Measurements from ENCODE around the gene MFSD11.
"Not testable (repeated sequence)": the region's sequence is repeated elsewhere in the genome, so short reads cannot be mapped to it uniquely, and the experiment has no call there.

The MFSD11 gene

DNA sequence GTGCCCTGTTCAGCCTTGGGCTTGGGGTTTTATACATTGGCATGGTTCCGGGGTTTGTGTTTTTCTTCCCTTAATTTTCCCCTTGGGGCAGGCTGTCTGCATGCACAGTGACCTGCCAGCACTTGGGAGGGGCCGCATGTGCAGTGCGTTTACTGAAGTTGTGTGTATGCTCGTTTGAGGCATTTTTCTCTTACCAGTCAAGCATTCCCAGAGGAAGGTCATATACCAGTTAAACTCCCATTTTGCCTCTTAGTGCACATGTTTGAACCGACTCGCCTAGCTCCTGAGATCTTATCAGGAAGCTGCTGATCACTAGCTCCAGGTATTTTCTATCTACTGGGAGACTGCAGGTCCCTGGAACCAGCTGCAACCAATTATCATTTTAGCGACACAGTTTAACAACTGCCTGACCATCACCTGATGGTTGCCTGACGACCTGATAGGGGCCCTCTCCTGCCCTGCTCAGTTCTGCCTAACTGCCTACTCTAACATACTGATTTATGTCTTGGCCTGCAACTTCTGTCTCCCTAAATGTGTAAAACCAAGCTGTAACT is 51.4 kb downstream of the MFSD11 start:
- Mint-ChIP-seq H3K36me3 (peaks cover 16% of the 10 kb centered on the region), H3K27me3 (no peaks in the 10 kb centered on the region), H3K27ac (no peak overlapping the region), H3K4me3 (no peak overlapping the region), H3K9me3 (peaks cover 5% of the 10 kb centered on the region), H3K4me1 (peaks cover 11% of the 10 kb centered on the region)
- ATAC-seq = no peak

DNA sequence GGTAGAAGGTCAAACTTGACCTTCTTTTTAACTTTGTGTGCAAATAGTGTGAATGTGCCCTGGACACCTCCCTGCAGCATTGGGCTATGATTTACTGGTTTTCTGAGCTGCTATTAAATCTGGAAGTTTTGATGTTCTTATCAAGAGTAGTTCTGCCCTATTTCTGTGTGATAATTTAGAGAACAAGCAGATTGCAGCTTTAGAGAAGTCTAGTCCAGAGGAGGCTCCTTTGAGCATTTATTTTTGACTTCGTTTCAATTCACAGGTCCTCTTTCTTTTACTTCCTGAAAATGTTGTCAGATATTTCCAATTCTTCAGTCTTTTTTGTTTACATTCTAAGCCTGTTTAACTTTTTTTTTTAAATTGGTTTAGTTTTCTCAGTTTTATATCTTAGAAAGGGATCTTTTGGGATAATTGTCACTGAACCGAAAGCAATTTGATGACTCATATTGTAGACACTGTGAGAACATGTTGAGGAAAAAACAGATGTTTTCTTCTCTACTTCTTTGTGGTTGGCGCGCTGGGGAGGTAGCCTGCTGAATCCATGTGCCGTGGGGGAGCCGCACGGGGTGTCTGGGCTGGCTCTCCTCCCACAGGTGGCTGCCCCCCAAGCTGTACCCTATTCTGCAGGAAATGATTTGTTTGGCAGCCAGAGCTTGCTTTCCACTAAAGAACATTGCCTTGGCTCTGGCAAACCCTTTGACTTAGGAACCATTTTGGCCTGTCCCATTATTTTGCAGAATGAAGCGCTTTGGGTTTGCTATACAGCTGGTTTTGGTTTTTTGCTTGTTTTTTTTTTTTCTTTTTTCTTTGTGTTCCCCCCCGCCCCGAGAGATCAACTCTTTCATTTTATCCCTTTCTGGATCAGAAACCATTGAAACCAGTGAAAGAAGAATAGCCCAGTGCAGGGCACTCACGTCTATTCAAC is 53.4 kb downstream of the MFSD11 start:
- Mint-ChIP-seq H3K9me3 (peaks cover 5% of the 10 kb centered on the region), H3K36me3 (peaks cover 13% of the 10 kb centered on the region), H3K27me3 (no peaks in the 10 kb centered on the region), H3K4me3 (peak overlapping the region; percentile 59), H3K27ac (peak overlapping the region; percentile 37), H3K4me1 (peaks cover 11% of the 10 kb centered on the region)
- peak; percentile 48 for ATAC-seq

- Mint-ChIP-seq H3K9me3 (peaks cover 5% of the 10 kb centered on the region), H3K4me3 (no peak overlapping the region), H3K27ac (no peak overlapping the region), H3K4me1 (peaks cover 11% of the 10 kb centered on the region), H3K36me3 (peaks cover 13% of the 10 kb centered on the region), H3K27me3 (no peaks in the 10 kb centered on the region)
- ATAC-seq = no peak
These were observed 54.4 kb downstream of the MFSD11 start for GRCh38 chr17:76792348-76792747.

DNA sequence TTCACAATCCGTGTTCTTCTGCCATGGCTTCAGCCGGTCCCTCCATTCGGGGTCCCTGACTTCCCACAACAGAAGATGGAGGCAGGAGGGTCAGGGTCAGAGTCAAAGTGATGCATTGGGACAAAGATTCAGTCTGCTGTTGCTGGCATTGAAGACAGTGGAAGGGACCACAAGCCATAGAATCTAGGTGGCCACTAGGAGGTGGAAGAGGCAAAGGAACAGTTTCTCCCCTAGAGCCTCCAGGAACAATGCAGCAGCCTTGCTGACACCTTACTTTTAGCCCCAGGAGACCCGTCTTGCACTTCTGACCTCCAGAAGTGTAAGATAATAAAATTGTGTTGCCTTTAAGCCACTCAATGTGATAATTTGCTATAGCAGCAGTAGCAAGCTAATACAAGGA is 55.9 kb downstream of the MFSD11 start:
- H3K4me1 Mint-ChIP-seq = peaks cover 11% of the 10 kb centered on the region
- no peak overlapping the region for H3K4me3 Mint-ChIP-seq
- H3K36me3 Mint-ChIP-seq = peaks cover 13% of the 10 kb centered on the region
- no peak overlapping the region for H3K27ac Mint-ChIP-seq
- H3K9me3 Mint-ChIP-seq = peaks cover 5% of the 10 kb centered on the region
- ATAC-seq = no peak
- H3K27me3 Mint-ChIP-seq = no peaks in the 10 kb centered on the region

- peaks cover 10% of the 10 kb centered on the region for H3K4me1 Mint-ChIP-seq
- H3K9me3 Mint-ChIP-seq = peaks cover 5% of the 10 kb centered on the region
These were observed 58.2 kb downstream of the MFSD11 start for GRCh38 chr17:76796081-76796480.

DNA sequence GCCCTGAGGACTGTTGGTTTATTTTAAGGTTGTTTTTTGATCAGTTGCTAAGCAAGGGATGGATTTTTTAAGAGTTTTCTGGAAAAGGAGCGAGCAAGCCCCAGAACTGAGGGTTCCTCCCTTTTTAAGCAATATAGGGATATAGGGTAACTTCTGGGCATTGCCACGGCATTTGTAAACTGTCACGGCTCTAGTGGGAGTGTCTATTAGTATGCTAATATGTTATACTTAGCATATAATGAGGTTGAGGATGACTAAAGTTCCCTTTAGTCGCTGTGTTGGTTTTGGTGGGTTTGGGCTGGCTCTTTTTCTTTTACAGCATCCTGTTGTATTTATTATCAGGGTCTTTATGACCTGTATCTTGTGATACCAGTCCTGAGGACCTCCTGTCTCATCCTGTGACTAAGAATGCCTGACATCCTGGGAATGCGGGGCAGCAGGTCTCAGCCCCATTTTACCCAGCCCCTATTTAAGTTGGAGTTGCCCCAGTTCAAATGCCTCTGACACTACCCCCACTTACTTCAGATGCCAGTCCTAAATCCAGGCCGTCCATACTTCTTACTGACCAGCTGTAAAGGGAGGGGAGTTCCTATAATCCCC is 59.4 kb downstream of the MFSD11 start:
- H3K27ac Mint-ChIP-seq = no peak overlapping the region
- no peak overlapping the region for H3K4me3 Mint-ChIP-seq
- H3K9me3 Mint-ChIP-seq = peaks cover 5% of the 10 kb centered on the region

More at GRCh38 chr17:76796081-76796480, 58.2 kb downstream of the MFSD11 start:
- H3K4me3 Mint-ChIP-seq = no peak overlapping the region
- no peaks in the 10 kb centered on the region for H3K27me3 Mint-ChIP-seq
- H3K36me3 Mint-ChIP-seq = peaks cover 13% of the 10 kb centered on the region
- no peak overlapping the region for H3K27ac Mint-ChIP-seq
- ATAC-seq = no peak

GRCh38 chr17:76801706-76802105 is 63.8 kb downstream of the MFSD11 start:
- Mint-ChIP-seq H3K36me3 (no peaks in the 10 kb centered on the region), H3K27ac (no peak overlapping the region), H3K4me1 (no peaks in the 10 kb centered on the region), H3K4me3 (no peak overlapping the region), H3K27me3 (no peaks in the 10 kb centered on the region), H3K9me3 (no peaks in the 10 kb centered on the region)
- no peak for ATAC-seq

More for the DNA sequence above, 59.4 kb downstream of the MFSD11 start:
- no peak for ATAC-seq
- Mint-ChIP-seq H3K27me3 (no peaks in the 10 kb centered on the region), H3K36me3 (peaks cover 13% of the 10 kb centered on the region), H3K4me1 (no peaks in the 10 kb centered on the region)

DNA sequence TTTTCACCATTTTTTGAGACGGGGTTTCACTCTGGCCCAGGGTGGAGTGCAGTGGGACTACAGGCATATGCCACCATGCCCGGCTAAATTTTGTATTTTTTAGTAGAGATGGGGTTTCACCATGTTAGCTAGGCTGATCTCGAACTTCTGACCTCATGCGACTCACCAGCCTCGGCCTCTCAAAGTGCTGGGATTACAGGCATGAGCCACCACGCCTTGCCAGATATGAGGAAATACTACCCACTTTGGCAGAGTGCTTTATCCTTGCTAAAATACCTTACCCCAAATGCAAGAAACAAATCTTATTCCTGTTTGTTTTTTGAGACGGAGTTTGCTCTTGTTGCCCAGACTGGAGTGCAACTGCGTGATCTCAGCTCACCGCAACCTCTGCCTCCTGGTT is 67.4 kb downstream of the MFSD11 start:
- Mint-ChIP-seq H3K27me3 (no peaks in the 10 kb centered on the region), H3K4me1 (no peaks in the 10 kb centered on the region), H3K27ac (no peak overlapping the region), H3K9me3 (no peaks in the 10 kb centered on the region), H3K36me3 (no peaks in the 10 kb centered on the region), H3K4me3 (no peak overlapping the region)
- no peak for ATAC-seq

DNA sequence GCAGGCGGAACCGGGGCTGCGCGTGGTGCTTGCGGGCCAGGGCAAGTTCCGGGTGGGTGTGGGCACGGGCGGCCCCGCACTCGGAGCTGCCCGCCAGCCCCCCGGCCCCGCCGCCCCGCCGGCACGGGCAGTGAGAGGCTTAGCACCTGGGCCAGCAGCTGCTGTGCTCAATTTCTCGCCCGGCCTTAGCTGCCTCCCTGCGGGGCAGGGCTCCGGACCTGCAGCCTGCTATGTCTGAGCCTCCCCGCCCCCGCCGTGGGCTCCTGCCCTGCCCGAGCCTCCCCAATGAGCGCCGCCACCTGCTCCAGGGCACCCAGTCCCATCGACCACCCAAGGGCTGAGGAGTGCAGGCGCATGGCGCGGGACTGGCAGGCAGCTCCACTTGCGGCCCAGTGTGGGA is 68.2 kb downstream of the MFSD11 start:
- ATAC-seq, H3K9me3 Mint-ChIP-seq, H3K27me3 Mint-ChIP-seq, H3K4me3 Mint-ChIP-seq, H3K4me1 Mint-ChIP-seq, H3K36me3 Mint-ChIP-seq, H3K27ac Mint-ChIP-seq: not testable (repeated sequence)

DNA sequence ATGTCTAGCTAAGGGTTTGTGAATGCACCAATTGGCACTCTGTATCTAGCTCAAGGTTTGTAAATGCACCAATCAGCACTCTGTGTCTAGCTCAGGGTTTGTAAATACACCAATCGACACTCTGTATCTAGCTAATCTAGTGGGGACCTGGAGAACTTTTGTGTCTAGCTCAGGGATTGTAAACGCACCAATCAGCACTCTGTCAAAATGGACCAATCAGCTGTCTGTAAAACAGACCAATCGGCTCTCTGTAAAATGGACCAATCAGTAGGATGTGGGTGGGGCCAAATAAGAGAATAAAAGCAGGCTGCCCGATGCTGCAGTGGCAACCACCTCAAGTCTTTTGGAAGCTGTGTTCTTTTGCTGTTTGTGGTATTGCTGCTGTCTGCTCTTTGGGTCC is 68.8 kb downstream of the MFSD11 start:
- not testable (repeated sequence) for H3K36me3 Mint-ChIP-seq, H3K27ac Mint-ChIP-seq, H3K27me3 Mint-ChIP-seq, H3K9me3 Mint-ChIP-seq, H3K4me1 Mint-ChIP-seq, H3K4me3 Mint-ChIP-seq, ATAC-seq

DNA sequence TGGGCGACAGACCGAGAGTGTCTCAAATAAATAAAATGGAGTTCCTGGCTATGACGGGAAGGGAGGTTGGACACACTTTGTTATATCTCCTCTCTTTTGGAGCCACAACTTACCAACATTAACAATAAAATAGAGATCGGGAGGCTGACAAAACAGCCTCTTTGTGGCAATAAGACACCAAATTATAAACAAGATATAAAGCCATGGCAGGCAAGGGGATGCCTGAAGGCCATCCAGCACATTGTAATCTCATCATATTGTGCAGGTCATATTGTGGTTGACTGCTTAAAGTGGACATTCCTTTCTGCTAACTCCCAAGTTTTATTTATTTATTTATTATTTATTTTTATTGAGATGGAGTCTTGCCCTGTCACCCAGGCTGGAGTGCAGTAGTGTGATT is 70.4 kb downstream of the MFSD11 start:
- H3K27ac Mint-ChIP-seq = no peak overlapping the region
- ATAC-seq = no peak
- no peaks in the 10 kb centered on the region for H3K9me3 Mint-ChIP-seq
- no peaks in the 10 kb centered on the region for H3K36me3 Mint-ChIP-seq
- peaks cover 14% of the 10 kb centered on the region for H3K27me3 Mint-ChIP-seq
- H3K4me1 Mint-ChIP-seq = no peaks in the 10 kb centered on the region
- H3K4me3 Mint-ChIP-seq = no peak overlapping the region

- H3K4me1 Mint-ChIP-seq = no peaks in the 10 kb centered on the region
- H3K36me3 Mint-ChIP-seq = no peaks in the 10 kb centered on the region
- no peak for ATAC-seq
- no peak overlapping the region for H3K27ac Mint-ChIP-seq
- H3K4me3 Mint-ChIP-seq = no peak overlapping the region
- peaks cover 29% of the 10 kb centered on the region for H3K27me3 Mint-ChIP-seq
- no peaks in the 10 kb centered on the region for H3K9me3 Mint-ChIP-seq
These were observed 73.0 kb downstream of the MFSD11 start for GRCh38 chr17:76810956-76811355.

GRCh38 chr17:76811834-76812233 is 73.9 kb downstream of the MFSD11 start:
- Mint-ChIP-seq H3K4me1 (peaks cover 6% of the 10 kb centered on the region), H3K27me3 (peaks cover 38% of the 10 kb centered on the region), H3K36me3 (no peaks in the 10 kb centered on the region), H3K9me3 (no peaks in the 10 kb centered on the region), H3K4me3 (no peak overlapping the region), H3K27ac (no peak overlapping the region)
- ATAC-seq = no peak

DNA sequence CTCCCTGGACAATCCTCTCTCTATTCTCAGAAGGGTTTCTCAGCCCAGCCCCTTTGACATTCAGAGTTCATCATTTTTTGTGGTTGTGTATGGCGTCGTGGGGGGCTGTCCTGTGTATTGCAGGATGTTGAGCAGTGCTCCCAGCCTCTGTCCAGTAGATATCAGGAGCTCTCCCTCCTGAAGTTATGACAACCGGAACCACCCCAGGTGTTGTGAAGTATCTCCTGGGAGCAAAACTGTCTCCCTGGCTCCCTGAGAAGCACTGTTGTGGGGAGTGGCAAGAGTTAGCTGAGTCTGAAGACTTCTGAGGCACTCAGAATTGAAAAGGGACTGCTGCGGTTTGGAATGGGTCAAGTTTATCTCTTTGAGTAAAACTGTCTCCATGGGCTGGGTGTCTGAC is 74.3 kb downstream of the MFSD11 start:
- Mint-ChIP-seq H3K27me3 (peaks cover 38% of the 10 kb centered on the region), H3K27ac (no peak overlapping the region), H3K4me1 (peaks cover 6% of the 10 kb centered on the region), H3K9me3 (no peaks in the 10 kb centered on the region), H3K4me3 (no peak overlapping the region), H3K36me3 (no peaks in the 10 kb centered on the region)
- ATAC-seq = no peak

- Mint-ChIP-seq H3K4me1 (peaks cover 6% of the 10 kb centered on the region), H3K4me3 (no peak overlapping the region), H3K27ac (no peak overlapping the region), H3K9me3 (no peaks in the 10 kb centered on the region), H3K36me3 (no peaks in the 10 kb centered on the region), H3K27me3 (peaks cover 38% of the 10 kb centered on the region)
- no peak for ATAC-seq
These were observed 75.0 kb downstream of the MFSD11 start for GRCh38 chr17:76812968-76813367.

Measured in stimulated activated memory B cell treated with anti-CD40 and anti-IgM and Interleukin-4, amounts not matched to agents 10 μg/mL and 1 μg/mL and 100 μg/mL, for 72 hours (primary cell).